T-cell (primary cell): Measurements from ENCODE around the gene HMGXB4. TPM values are rescaled to one million over a fixed set of nuclear protein-coding genes. Genes with fewer than 3 reads are reported as not detected.

Experiments
- ATAC-seq, 4 experiments: fragments of 200-7000 bp in 3 of 4; fragments of 150-1000 bp in 1 of 4; cut with Tn5 transposase; replicated peaks in 1 of 4; 1 replicate in 3 of 4; 2 replicates in 1 of 4; pipeline ENCODE4 v1.10.0; 2021; ENCODE audit warnings: moderate library complexity in 3 of 4, mild to moderate bottlenecking in 2 of 4, moderate number of reproducible peaks in 1 of 4
- CTCF ChIA-PET, 2 donors: fragments of 300-600 bp; sonication (Branson Sonifier 250); formaldehyde crosslinking; loops; one replicate each; lab custom pipeline; 2022; ENCODE audit warnings: antibody characterized with exemption in 2 of 2; lab: Charles Lee
- POLR2A ChIA-PET, 2 donors: fragments of 300-600 bp; sonication (Branson Sonifier 250); formaldehyde crosslinking; loops; one replicate each; lab custom pipeline; 2022; ENCODE audit warnings: antibody characterized with exemption in 2 of 2; lab: Charles Lee
- DNase-seq, 35 experiments: peaks; one replicate each; pipeline versions ENCODE4 v3.0.0 to v3.0.0-alpha.2; 2013 to 2023
- H3K27ac ChIP-seq: one replicate; pipeline ENCODE4 v1.5.1; 2013; ENCODE audit warnings: low read length
- H3K27me3 ChIP-seq, 2 experiments: replicated peaks in 1 of 2; 1 replicate in 1 of 2; 2 replicates in 1 of 2; pipeline versions ENCODE4 v1.6.1 to v1.7.0; 2013; ENCODE audit warnings: low read length in 1 of 2, mixed read lengths in 1 of 2; ENCODE audit not compliant: control insufficient read depth in 2 of 2, insufficient read depth in 2 of 2; ENCODE audit errors: extremely low read depth in 1 of 2
- H3K36me3 ChIP-seq, 2 donors: 1 replicate in 1 of 2; 2 replicates in 1 of 2; pipeline versions ENCODE4 v1.6.1 to v1.7.0; 2013; ENCODE audit warnings: low read length in 1 of 2; ENCODE audit not compliant: control insufficient read depth in 2 of 2, insufficient read depth in 1 of 2; ENCODE audit errors: extremely low read depth in 1 of 2
- H3K4me1 ChIP-seq, 2 experiments: 1 replicate in 1 of 2; 2 replicates in 1 of 2; pipeline versions ENCODE4 v1.6.1 to v1.7.0; 2013; ENCODE audit warnings: low read length in 2 of 2, mixed read lengths in 1 of 2; ENCODE audit not compliant: insufficient read depth in 2 of 2, control insufficient read depth in 1 of 2; ENCODE audit errors: extremely low read depth in 1 of 2
- H3K4me3 ChIP-seq, 2 donors: 1 replicate in 1 of 2; 2 replicates in 1 of 2; pipeline versions ENCODE4 v1.5.1 to v1.7.0; 2013; ENCODE audit warnings: mild to moderate bottlenecking in 2 of 2, low read length in 1 of 2, moderate library complexity in 1 of 2; ENCODE audit not compliant: control insufficient read depth in 1 of 2; ENCODE audit errors: extremely low read depth in 1 of 2
- H3K9me3 ChIP-seq: 2 replicates; pipeline ENCODE4 v1.7.0; 2013
- H3K27ac Mint-ChIP-seq, 2 donors: one replicate each; pipeline ENCODE4 v1.8.0; 2020 to 2021; ENCODE audit warnings: mild to moderate bottlenecking in 2 of 2, mixed read lengths in 2 of 2
- H3K27me3 Mint-ChIP-seq, 2 donors: one replicate each; pipeline ENCODE4 v1.8.0; 2021 to 2022; ENCODE audit warnings: mixed read lengths in 2 of 2
- H3K36me3 Mint-ChIP-seq: one replicate; pipeline ENCODE4 v1.8.0; 2021; ENCODE audit warnings: mixed read lengths
- H3K4me1 Mint-ChIP-seq, 3 donors: one replicate each; pipeline ENCODE4 v1.8.0; 2020 to 2022; ENCODE audit warnings: mixed read lengths in 3 of 3, mild to moderate bottlenecking in 1 of 3
- H3K4me3 Mint-ChIP-seq, 3 donors: one replicate each; pipeline ENCODE4 v1.8.0; 2020 to 2022; ENCODE audit warnings: mild to moderate bottlenecking in 3 of 3, mixed read lengths in 3 of 3, moderate library complexity in 3 of 3
- H3K9me3 Mint-ChIP-seq, 3 donors: one replicate each; pipeline ENCODE4 v1.8.0; 2020 to 2022; ENCODE audit warnings: mixed read lengths in 3 of 3
- WGBS: methylation state at CpG from one replicate; pipeline ENCODE4 v1.1.5; 2013; ENCODE audit warnings: missing lambda C conversion rate; ENCODE audit not compliant: insufficient coverage; 5-methylcytosine and 5-hydroxymethylcytosine counted together
- total RNA-seq, 35 experiments: library from RNA in 6 of 35; stranded (reverse) in 6 of 35; fragments of 120-200 nt in 1 of 35; gene quantifications; one replicate each; pipeline versions ENCODE4 v1.2.1 to v1.2.4 and lab custom pipeline; 2013 to 2026

HMGXB4 gene
- total RNA-seq, 5 donors from 2014 or later (not counting 1 experiment from before 2014, with no cell fraction given), result 20.5 to 39.2 (median 21.1) TPM

DNA sequence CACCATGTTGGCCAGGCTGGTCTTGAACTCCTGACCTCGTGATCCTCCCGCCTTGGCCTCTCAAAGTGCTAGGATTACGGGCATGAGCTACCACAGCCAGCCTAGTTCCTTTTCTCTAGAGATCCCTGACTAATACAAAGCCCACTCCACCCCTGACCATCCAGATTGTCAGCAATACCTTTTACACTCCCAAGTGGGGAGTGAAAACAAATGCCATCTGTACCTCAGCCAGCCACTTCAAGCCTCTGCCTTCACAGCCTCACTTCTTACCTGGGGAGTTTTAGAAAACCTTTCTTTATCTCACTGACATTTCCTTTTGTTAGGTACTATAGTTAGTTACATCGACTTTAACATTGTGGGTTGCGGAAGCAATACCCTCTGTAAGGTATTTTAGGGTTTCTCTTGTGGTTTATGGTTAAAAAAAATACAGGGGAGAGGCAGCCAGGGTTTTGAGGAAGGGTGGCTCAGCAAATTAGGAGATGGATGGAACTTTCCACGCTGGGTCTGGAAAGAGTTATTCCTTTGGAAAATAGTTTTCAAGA, 51.3 kb downstream of the HMGXB4 start:
- peak overlapping the region in 1 of 2 donors; percentile 2 for H3K4me3 ChIP-seq
- no peaks in the 10 kb centered on the region for H3K9me3 ChIP-seq
- H3K36me3 ChIP-seq, result no peaks in the 10 kb centered on the region
- ChIA-PET POLR2A (interaction anchor here in 1 of 2 donors (0.7 kb wide), 1 partner anchor 11 kb away, joined by 4 read pairs; no protein-coding TSS in a partner anchor), CTCF (interaction anchor here in 1 of 2 donors (2.0 kb wide), 1 partner anchor 9 kb away, joined by 4 read pairs; the partner anchor contains the start of gene TOM1)
- 0% methylated on average over 1 of the region's 6 CpGs for WGBS
- H3K27me3 ChIP-seq, result no peaks in the 10 kb centered on the region
- H3K4me1 ChIP-seq, result peaks cover 27 to 85% of the 10 kb centered on the region in 2 experiments
- Mint-ChIP-seq H3K9me3 (no peaks in the 10 kb centered on the region), H3K27me3 (no peaks in the 10 kb centered on the region), H3K36me3 (peaks cover 12% of the 10 kb centered on the region), H3K4me3 (peak overlapping the region in 1 of 3 donors; percentile 70), H3K4me1 (peaks cover 87 to 91% (median 90%) of the 10 kb centered on the region in 3 donors), H3K27ac (peak overlapping the region; percentile 83 to 85)
- ATAC-seq (peak; percentile 36 to 73 (median 42)), DNase-seq (peak in 2 of 35 experiments; percentile 3 to 20)
- peak overlapping the region; percentile 24 for H3K27ac ChIP-seq

DNA sequence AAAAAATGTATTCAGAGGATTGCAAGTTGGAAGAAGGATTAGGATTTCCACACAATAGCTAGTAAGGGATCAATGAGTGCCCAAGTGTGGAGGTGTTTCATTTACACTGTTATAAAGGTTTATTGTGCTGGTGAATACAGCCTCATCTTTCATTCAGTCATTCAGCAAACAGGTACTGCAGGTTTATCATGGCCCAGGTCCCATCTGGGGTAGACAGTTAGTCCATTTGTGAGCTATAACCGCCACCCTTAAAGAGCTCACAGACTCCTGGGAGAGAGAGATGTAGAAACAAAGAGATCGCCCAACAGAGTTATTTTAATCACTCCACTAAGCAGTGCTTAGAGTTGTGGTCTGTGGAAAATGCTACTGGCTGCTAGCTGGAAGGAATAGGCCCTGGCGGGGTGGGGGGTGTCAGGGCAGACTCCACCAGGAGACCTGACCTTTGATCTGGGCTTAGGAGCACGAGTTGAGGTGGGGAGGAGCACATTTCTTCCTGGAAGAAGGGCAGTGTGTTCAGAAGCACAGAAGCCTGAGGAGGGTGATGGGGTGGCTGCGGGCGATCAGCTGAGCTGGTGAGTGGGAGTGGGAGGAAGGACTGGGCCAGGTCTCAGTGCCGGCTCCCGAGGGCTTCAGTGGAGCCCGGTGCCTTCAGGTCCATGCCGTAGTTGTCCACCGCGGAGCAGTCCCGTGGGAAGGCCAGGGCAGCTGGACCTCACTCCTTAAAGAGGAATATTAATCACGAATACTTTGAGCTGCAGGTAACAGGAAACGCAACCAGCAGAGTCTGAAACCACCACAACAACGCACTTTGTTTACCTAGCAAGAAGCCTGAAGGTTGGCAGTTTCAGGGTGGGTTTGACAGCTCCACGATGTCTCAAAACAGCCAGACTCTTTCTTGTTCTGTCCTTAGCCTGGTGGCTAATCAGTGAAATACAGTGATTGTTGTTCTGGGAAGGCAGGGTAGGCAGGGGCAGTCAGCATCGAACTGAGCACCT, 53.6 kb downstream of the HMGXB4 start:
- peak in 2 of 4 experiments; percentile 17 to 24 for ATAC-seq
- peaks cover 30 to 95% of the 10 kb centered on the region in 2 experiments for H3K4me1 ChIP-seq
- peaks cover 7% of the 10 kb centered on the region for H3K36me3 Mint-ChIP-seq
- no peaks in the 10 kb centered on the region for H3K27me3 Mint-ChIP-seq
- ChIA-PET CTCF (interaction anchor here in 1 of 2 donors (0.6 to 0.7 kb wide), 2 partner anchors 10 to 25 kb away, joined by 3 read pairs; no protein-coding TSS in a partner anchor), POLR2A (interaction anchor here in 1 of 2 donors (0.8 kb wide), 1 partner anchor 11 kb away, joined by 7 read pairs; the partner anchor contains the start of gene TOM1)
- H3K9me3 Mint-ChIP-seq, result no peaks in the 10 kb centered on the region
- peaks cover 86 to 93% (median 90%) of the 10 kb centered on the region in 3 donors for H3K4me1 Mint-ChIP-seq
- no peak overlapping the region for H3K4me3 ChIP-seq
- 50% methylated on average over 13 of the region's 18 CpGs for WGBS
- DNase-seq, result peak in 1 of 35 experiments; percentile 10
- H3K27me3 ChIP-seq, result no peaks in the 10 kb centered on the region
- H3K27ac Mint-ChIP-seq, result peak overlapping the region; percentile 85 to 91
- no peaks in the 10 kb centered on the region for H3K9me3 ChIP-seq
- H3K27ac ChIP-seq, result peak overlapping the region; percentile 4
- H3K36me3 ChIP-seq, result peaks cover 0 to 4% of the 10 kb centered on the region in 2 donors
- H3K4me3 Mint-ChIP-seq, result peak overlapping the region; percentile 43 to 51 (median 44)

DNA sequence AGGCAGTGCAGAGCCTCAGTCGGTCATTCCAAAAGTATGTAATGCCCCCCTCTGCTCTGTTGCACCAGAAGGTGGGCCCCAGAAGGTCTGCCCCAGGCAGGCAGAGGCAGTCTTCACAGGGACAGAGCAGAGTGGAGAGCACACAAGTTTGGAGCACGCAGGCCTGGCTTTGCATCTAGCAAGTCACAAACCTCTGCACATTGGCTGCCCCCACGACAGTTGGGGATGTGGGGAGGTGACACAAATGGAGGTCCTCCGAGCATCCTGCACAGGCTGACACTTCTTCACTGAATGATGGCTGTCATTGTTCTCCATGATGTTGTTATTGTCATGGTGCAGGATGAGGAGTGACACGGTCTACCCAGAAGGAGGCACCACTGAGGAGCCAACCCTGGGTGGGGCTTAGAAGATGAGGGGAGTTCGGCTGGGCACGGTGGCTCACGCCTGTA, 54.3 kb downstream of the HMGXB4 start:
- CTCF ChIA-PET, result no interaction called here
- DNase-seq (peak in 1 of 35 experiments; percentile 22), ATAC-seq (no peak)
- Mint-ChIP-seq H3K4me3 (no peak overlapping the region), H3K36me3 (peaks cover 4% of the 10 kb centered on the region), H3K27ac (peak overlapping the region; percentile 85 to 91), H3K4me1 (peaks cover 79 to 91% (median 89%) of the 10 kb centered on the region in 3 donors), H3K27me3 (no peaks in the 10 kb centered on the region), H3K9me3 (no peaks in the 10 kb centered on the region)
- 97% methylated on average over 3 of the region's 8 CpGs for whole genome bisulfite sequencing
- POLR2A ChIA-PET, result no interaction called here
- H3K27ac ChIP-seq, result peak overlapping the region; percentile 4
- peaks cover 22 to 94% of the 10 kb centered on the region in 2 experiments for H3K4me1 ChIP-seq
- no peaks in the 10 kb centered on the region for H3K27me3 ChIP-seq
- H3K4me3 ChIP-seq, result no peak overlapping the region
- H3K36me3 ChIP-seq, result peaks cover 0 to 4% of the 10 kb centered on the region in 2 donors
- H3K9me3 ChIP-seq, result no peaks in the 10 kb centered on the region

DNA sequence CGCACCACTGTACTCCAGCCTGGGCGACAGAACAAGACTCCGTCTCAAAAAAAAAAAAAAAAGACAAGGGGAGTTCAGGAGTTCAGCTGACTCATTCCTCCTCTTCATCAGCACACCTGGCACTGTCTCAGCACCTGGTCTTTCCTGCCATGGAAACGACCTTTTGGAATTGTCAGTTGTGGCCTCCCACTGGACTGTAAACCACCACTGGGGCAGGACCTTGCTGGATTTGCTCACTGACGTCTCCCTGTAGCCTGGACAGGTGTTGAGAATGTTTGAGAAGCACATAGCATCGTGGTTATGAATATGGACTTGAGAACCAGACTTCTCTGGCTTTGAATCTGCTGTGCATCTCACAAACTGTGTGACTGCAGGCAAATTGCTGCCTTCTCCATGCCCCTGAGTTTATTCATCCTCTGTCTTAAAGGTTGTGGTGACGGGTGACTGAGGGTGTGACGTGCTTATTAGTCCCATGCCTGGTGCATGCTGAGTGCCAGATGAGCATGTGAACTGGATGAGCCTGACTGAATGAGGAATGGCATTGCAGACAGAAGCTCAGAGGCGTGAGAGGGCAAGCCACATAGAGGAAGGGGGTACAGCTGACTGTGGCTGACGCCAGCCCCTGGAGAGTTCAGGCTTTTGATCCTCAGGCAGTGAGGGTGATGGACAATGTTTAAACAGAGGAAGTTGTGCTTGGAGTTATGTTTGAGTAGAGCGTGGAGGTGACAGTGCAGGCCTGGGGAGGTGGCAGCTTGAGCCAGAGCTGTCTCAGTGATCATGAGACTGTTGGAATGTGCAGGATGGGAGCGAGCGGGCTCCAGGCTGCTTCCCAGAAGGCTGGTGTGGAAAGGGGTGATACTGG, 55.1 kb downstream of the HMGXB4 start:
- WGBS, result 83% methylated on average over 9 of the region's 13 CpGs
- H3K4me1 Mint-ChIP-seq, result peaks cover 70 to 85% (median 80%) of the 10 kb centered on the region in 3 donors
- Histone ChIP-seq H3K27me3 (no peaks in the 10 kb centered on the region), H3K4me1 (peaks cover 15 to 86% of the 10 kb centered on the region in 2 experiments), H3K4me3 (no peak overlapping the region), H3K9me3 (no peaks in the 10 kb centered on the region), H3K36me3 (peaks cover 1 to 4% of the 10 kb centered on the region in 2 donors), H3K27ac (no peak overlapping the region)
- ATAC-seq (no peak), DNase-seq (peak in 1 of 35 experiments; percentile 20)
- peaks cover 7% of the 10 kb centered on the region for H3K36me3 Mint-ChIP-seq
- no peaks in the 10 kb centered on the region for H3K9me3 Mint-ChIP-seq
- H3K27me3 Mint-ChIP-seq, result no peaks in the 10 kb centered on the region
- H3K27ac Mint-ChIP-seq, result peak overlapping the region; percentile 29 to 51
- CTCF ChIA-PET, result no interaction called here
- H3K4me3 Mint-ChIP-seq, result peak overlapping the region in 1 of 3 donors; percentile 18
- POLR2A ChIA-PET, result interaction anchor here in 1 of 2 donors (0.6 kb wide), 1 partner anchor 237 kb away, joined by 3 read pairs; no protein-coding TSS in a partner anchor

GRCh38 chr22:35313311-35314121, 56.2 kb downstream of the HMGXB4 start:
- H3K36me3 Mint-ChIP-seq, result peaks cover 7% of the 10 kb centered on the region
- peaks cover 10 to 76% of the 10 kb centered on the region in 2 experiments for H3K4me1 ChIP-seq

More at GRCh38 chr22:35313311-35314121, 56.2 kb downstream of the HMGXB4 start:
- H3K9me3 Mint-ChIP-seq, result no peaks in the 10 kb centered on the region
- no peak overlapping the region for H3K27ac ChIP-seq
- no peak overlapping the region for H3K4me3 Mint-ChIP-seq
- peaks cover 59 to 75% (median 69%) of the 10 kb centered on the region in 3 donors for H3K4me1 Mint-ChIP-seq
- H3K4me3 ChIP-seq, result no peak overlapping the region
- ChIA-PET POLR2A (interaction anchor here in 1 of 2 donors (1.1 kb wide), 1 partner anchor 14 kb away, joined by 3 read pairs; the partner anchor contains the start of gene TOM1), CTCF (no interaction called here)
- DNase-seq (peak in 1 of 35 experiments; percentile 19), ATAC-seq (no peak)
- no peaks in the 10 kb centered on the region for H3K27me3 Mint-ChIP-seq
- no peak overlapping the region for H3K27ac Mint-ChIP-seq
- H3K36me3 ChIP-seq, result peaks cover 4 to 12% of the 10 kb centered on the region in 2 donors
- 77% methylated on average over 10 of the region's 14 CpGs for WGBS
- H3K27me3 ChIP-seq, result no peaks in the 10 kb centered on the region
- no peaks in the 10 kb centered on the region for H3K9me3 ChIP-seq
